CD14-positive monocyte (primary cell): ENCODE results near the gene RAB17. TPM values are rescaled to one million over a fixed set of nuclear protein-coding genes. Genes with fewer than 3 reads are reported as not detected.

Experiments used
- DNase-seq, 3 donors: peaks; one replicate each; pipeline ENCODE4 v3.0.0-alpha.2; 2011 to 2022
- H2AFZ ChIP-seq: 2 replicates; pipeline ENCODE4 v1.6.0; 2012; ENCODE audit warnings: mild to moderate bottlenecking, low read depth, low read length, inconsistent platforms; ENCODE audit not compliant: insufficient read depth, poor library complexity, severe bottlenecking
- H3K27ac ChIP-seq, 2 donors: 1 replicate in 1 of 2; 2 replicates in 1 of 2; pipeline ENCODE4 v1.5.1; 2012 to 2013; ENCODE audit warnings: low read length in 2 of 2, control low read depth in 1 of 2, inconsistent platforms in 1 of 2, low read depth in 1 of 2, mild to moderate bottlenecking in 1 of 2
- H3K27me3 ChIP-seq, 2 donors: one replicate each; pipeline versions ENCODE4 v1.6.0 to v1.6.1; 2011 to 2013; ENCODE audit warnings: low read length in 2 of 2; ENCODE audit not compliant: control insufficient read depth in 2 of 2, insufficient read depth in 2 of 2
- H3K36me3 ChIP-seq, 2 donors: replicated peaks in 1 of 2; 1 replicate in 1 of 2; 2 replicates in 1 of 2; pipeline versions ENCODE4 v1.5.1 to v1.6.1; 2012 to 2013; ENCODE audit warnings: low read length in 2 of 2, control low read depth in 1 of 2, inconsistent platforms in 1 of 2, mild to moderate bottlenecking in 1 of 2; ENCODE audit not compliant: insufficient read depth in 2 of 2, control insufficient read depth in 1 of 2
- H3K4me1 ChIP-seq, 2 donors: 1 replicate in 1 of 2; 2 replicates in 1 of 2; pipeline versions ENCODE4 v1.5.1 to v1.6.1; 2012 to 2013; ENCODE audit warnings: low read length in 2 of 2, control low read depth in 1 of 2, inconsistent platforms in 1 of 2, mild to moderate bottlenecking in 1 of 2, moderate library complexity in 1 of 2; ENCODE audit not compliant: insufficient read depth in 2 of 2, control insufficient read depth in 1 of 2
- H3K4me2 ChIP-seq: replicated peaks from 2 replicates; pipeline ENCODE3; 2012; ENCODE audit warnings: low read length, moderate library complexity, mild to moderate bottlenecking; ENCODE audit not compliant: poor library complexity, severe bottlenecking; ENCODE audit errors: extremely low read depth
- H3K4me3 ChIP-seq, 3 experiments: fragments of 200-600 bp in 1 of 3; sonication (generic) in 1 of 3; replicated peaks in 1 of 3; 1 replicate in 2 of 3; 2 replicates in 1 of 3; pipeline ENCODE4 v1.5.1; 2011 to 2013; ENCODE audit warnings: low read length in 3 of 3, mild to moderate bottlenecking in 3 of 3, control low read depth in 2 of 3, low read depth in 2 of 3, inconsistent platforms in 1 of 3, moderate library complexity in 1 of 3
- H3K79me2 ChIP-seq: 2 replicates; pipeline ENCODE4 v1.6.0; 2012; ENCODE audit warnings: mild to moderate bottlenecking, control low read depth, inconsistent platforms, low read length, moderate library complexity; ENCODE audit not compliant: insufficient read depth
- H3K9ac ChIP-seq: 2 replicates; pipeline ENCODE4 v1.6.0; 2017; ENCODE audit warnings: low read length, mild to moderate bottlenecking; ENCODE audit not compliant: insufficient read depth, poor library complexity, severe bottlenecking
- H3K9me3 ChIP-seq, 2 donors: replicated peaks in 1 of 2; 1 replicate in 1 of 2; 2 replicates in 1 of 2; pipeline versions ENCODE4 v1.5.1 to v1.6.1; 2012 to 2013; ENCODE audit warnings: low read length in 2 of 2, control low read depth in 1 of 2; ENCODE audit not compliant: control insufficient read depth in 1 of 2, insufficient read depth in 1 of 2
- H4K20me1 ChIP-seq: 2 replicates; pipeline ENCODE4 v1.6.0; 2012; ENCODE audit warnings: mild to moderate bottlenecking, low read length, control low read depth, moderate library complexity; ENCODE audit not compliant: insufficient read depth
- H3K27ac Mint-ChIP-seq, 7 donors: one replicate each; pipeline ENCODE4 v1.8.0; 2020; ENCODE audit warnings: mild to moderate bottlenecking in 7 of 7, mixed read lengths in 7 of 7, moderate library complexity in 6 of 7, inconsistent platforms in 2 of 7
- H3K27me3 Mint-ChIP-seq, 3 donors: one replicate each; pipeline ENCODE4 v1.8.0; 2021 to 2022; ENCODE audit warnings: low read depth in 3 of 3, mild to moderate bottlenecking in 3 of 3, mixed read lengths in 3 of 3, moderate library complexity in 3 of 3, inconsistent platforms in 1 of 3
- H3K36me3 Mint-ChIP-seq, 2 donors: one replicate each; pipeline ENCODE4 v1.8.0; 2020; ENCODE audit warnings: mixed read lengths in 2 of 2, inconsistent platforms in 1 of 2, mild to moderate bottlenecking in 1 of 2
- H3K4me1 Mint-ChIP-seq: one replicate; pipeline ENCODE4 v1.8.0; 2020; ENCODE audit warnings: mild to moderate bottlenecking, mixed read lengths
- H3K4me3 Mint-ChIP-seq, 2 donors: one replicate each; pipeline ENCODE4 v1.8.0; 2020; ENCODE audit warnings: mild to moderate bottlenecking in 2 of 2, mixed read lengths in 2 of 2, moderate library complexity in 1 of 2
- H3K9me3 Mint-ChIP-seq, 7 donors: one replicate each; pipeline ENCODE4 v1.8.0; 2020 to 2022; ENCODE audit warnings: mixed read lengths in 7 of 7, mild to moderate bottlenecking in 6 of 7, moderate library complexity in 6 of 7, inconsistent platforms in 2 of 7
- WGBS: methylation state at CpG from one replicate; pipeline ENCODE4 v1.1.5; 2013; ENCODE audit warnings: missing lambda C conversion rate; ENCODE audit not compliant: insufficient coverage; 5-methylcytosine and 5-hydroxymethylcytosine counted together
- intact Hi-C, 2 donors: fragments of 100-400 bp; cut with micrococcal nuclease; formaldehyde crosslinking; loops; one replicate each; pipeline versions ENCODE4 v1.15.0 to v1.15.1; 2023
- polyA plus RNA-seq, 3 donors: library from polyadenylated mRNA; depleted of rRNA in 1 of 3; unstranded in 2 of 3; stranded (reverse) in 1 of 3; fragments of 300-500 nt in 2 of 3; fragments of >200 nt in 1 of 3; fragmentation: Illumina TruSeq in 2 of 3; gene quantifications; 1 replicate in 2 of 3; 2 replicates in 1 of 3; pipeline ENCODE4 v1.2.3, GENCODE V29; 2012 to 2021
- TF ChIP-seq, protein P1 (sequence below): fragments of 200-600 bp; IDR thresholded peaks from one replicate; pipeline ENCODE4 v1.8.0; 2022; ENCODE audit warnings: antibody characterized with exemption, mild to moderate bottlenecking

Gene RAB17
- polyA plus RNA-seq, 3 donors = 0.13 to 0.35 TPM; not detected in 1

- no peaks in the 10 kb centered on the region for H3K4me1 ChIP-seq
- H3K36me3 ChIP-seq = no peaks in the 10 kb centered on the region
- peak; percentile 77 to 84 (median 79) for DNase-seq
- peaks cover 6% of the 10 kb centered on the region for H3K4me1 Mint-ChIP-seq
- H3K4me2 ChIP-seq = no peak overlapping the region
- H3K27me3 ChIP-seq = no peaks in the 10 kb centered on the region
- intact Hi-C loops = loop anchor here (1.0 to 5.0 kb wide), 3 partner anchors 59 to 150 kb away; no protein-coding TSS in a partner anchor
- no peak overlapping the region for H3K27ac ChIP-seq
- H3K27ac Mint-ChIP-seq = no peak overlapping the region
- H4K20me1 ChIP-seq = no peaks in the 10 kb centered on the region
- no peak overlapping the region for H3K4me3 ChIP-seq
- no peak overlapping the region for H3K4me3 Mint-ChIP-seq
- whole genome bisulfite sequencing = 13% methylated on average over 21 of the region's 24 CpGs
- H3K9me3 ChIP-seq = no peaks in the 10 kb centered on the region
- H3K79me2 ChIP-seq = no peaks in the 10 kb centered on the region
- no peak overlapping the region for H2AFZ ChIP-seq
- no peak overlapping the region for H3K9ac ChIP-seq
- H3K9me3 Mint-ChIP-seq = peaks cover 0 to 4% (median 0%) of the 10 kb centered on the region in 7 donors
- no peaks in the 10 kb centered on the region for H3K36me3 Mint-ChIP-seq
- TF ChIP-seq, protein P1, sequence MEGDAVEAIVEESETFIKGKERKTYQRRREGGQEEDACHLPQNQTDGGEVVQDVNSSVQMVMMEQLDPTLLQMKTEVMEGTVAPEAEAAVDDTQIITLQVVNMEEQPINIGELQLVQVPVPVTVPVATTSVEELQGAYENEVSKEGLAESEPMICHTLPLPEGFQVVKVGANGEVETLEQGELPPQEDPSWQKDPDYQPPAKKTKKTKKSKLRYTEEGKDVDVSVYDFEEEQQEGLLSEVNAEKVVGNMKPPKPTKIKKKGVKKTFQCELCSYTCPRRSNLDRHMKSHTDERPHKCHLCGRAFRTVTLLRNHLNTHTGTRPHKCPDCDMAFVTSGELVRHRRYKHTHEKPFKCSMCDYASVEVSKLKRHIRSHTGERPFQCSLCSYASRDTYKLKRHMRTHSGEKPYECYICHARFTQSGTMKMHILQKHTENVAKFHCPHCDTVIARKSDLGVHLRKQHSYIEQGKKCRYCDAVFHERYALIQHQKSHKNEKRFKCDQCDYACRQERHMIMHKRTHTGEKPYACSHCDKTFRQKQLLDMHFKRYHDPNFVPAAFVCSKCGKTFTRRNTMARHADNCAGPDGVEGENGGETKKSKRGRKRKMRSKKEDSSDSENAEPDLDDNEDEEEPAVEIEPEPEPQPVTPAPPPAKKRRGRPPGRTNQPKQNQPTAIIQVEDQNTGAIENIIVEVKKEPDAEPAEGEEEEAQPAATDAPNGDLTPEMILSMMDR = peak; percentile 98
- H3K27me3 Mint-ChIP-seq = peaks cover 0 to 9% (median 1%) of the 10 kb centered on the region in 3 donors
Observed at GRCh38 chr2:237572021-237572741, 18.4 kb downstream of the RAB17 start.

- no peak overlapping the region for H3K27ac Mint-ChIP-seq
- TF ChIP-seq, protein P1 = no peak
- WGBS = 96% methylated on average over 7 of the region's 7 CpGs
- Histone ChIP-seq H3K9me3 (no peaks in the 10 kb centered on the region), H3K79me2 (no peaks in the 10 kb centered on the region), H2AFZ (no peak overlapping the region), H4K20me1 (no peaks in the 10 kb centered on the region), H3K27me3 (no peaks in the 10 kb centered on the region), H3K4me3 (no peak overlapping the region), H3K4me1 (no peaks in the 10 kb centered on the region), H3K4me2 (no peak overlapping the region), H3K36me3 (no peaks in the 10 kb centered on the region), H3K9ac (no peak overlapping the region), H3K27ac (no peak overlapping the region)
- intact Hi-C loops = loop anchor here in 1 of 2 donors (5.0 kb wide), 1 partner anchor 149 kb away; no protein-coding TSS in a partner anchor
- no peak for DNase-seq
- peaks cover 0 to 4% (median 0%) of the 10 kb centered on the region in 7 donors for H3K9me3 Mint-ChIP-seq
- no peaks in the 10 kb centered on the region for H3K36me3 Mint-ChIP-seq
- H3K4me3 Mint-ChIP-seq = no peak overlapping the region
- peaks cover 6% of the 10 kb centered on the region for H3K4me1 Mint-ChIP-seq
- peaks cover 0 to 9% (median 1%) of the 10 kb centered on the region in 3 donors for H3K27me3 Mint-ChIP-seq
Observed at GRCh38 chr2:237571551-237571950, 19.0 kb downstream of the RAB17 start.
